HG03280 (cell line): ENCODE measurements around the gene NR2F2.

Experiments used
- ATAC-seq: cut with Tn5 transposase; IDR thresholded peaks from one replicate; pipeline ENCODE4 v1.9.1; 2021; ENCODE audit warnings: mild to moderate bottlenecking, moderate library complexity; ENCODE audit not compliant: unreplicated experiment

The NR2F2 gene

GRCh38 chr15:96331144-96331944 lies 844 bp downstream of the NR2F2 start:
- ATAC-seq = no peak

DNA sequence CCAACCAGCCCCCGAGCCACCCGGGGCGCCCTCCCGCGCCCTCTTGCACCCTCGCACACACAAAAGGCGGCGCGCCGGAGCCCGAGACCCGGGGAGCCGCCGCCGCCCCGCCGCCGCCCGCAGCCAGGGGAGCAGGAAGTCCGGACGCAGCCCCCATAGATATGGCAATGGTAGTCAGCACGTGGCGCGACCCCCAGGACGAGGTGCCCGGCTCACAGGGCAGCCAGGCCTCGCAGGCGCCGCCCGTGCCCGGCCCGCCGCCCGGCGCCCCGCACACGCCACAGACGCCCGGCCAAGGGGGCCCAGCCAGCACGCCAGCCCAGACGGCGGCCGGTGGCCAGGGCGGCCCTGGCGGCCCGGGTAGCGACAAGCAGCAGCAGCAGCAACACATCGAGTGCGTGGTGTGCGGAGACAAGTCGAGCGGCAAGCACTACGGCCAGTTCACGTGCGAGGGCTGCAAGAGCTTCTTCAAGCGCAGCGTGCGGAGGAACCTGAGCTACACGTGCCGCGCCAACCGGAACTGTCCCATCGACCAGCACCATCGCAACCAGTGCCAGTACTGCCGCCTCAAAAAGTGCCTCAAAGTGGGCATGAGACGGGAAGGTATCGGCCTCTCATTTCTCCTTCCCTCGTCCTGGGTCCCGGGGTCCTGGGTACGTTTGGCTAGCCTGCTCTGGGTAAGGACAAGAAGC lies 1.6 kb downstream of the NR2F2 start:
- no peak for ATAC-seq

- no peak for ATAC-seq
Observed at GRCh38 chr15:96332637-96333121, 2.2 kb downstream of the NR2F2 start.

DNA sequence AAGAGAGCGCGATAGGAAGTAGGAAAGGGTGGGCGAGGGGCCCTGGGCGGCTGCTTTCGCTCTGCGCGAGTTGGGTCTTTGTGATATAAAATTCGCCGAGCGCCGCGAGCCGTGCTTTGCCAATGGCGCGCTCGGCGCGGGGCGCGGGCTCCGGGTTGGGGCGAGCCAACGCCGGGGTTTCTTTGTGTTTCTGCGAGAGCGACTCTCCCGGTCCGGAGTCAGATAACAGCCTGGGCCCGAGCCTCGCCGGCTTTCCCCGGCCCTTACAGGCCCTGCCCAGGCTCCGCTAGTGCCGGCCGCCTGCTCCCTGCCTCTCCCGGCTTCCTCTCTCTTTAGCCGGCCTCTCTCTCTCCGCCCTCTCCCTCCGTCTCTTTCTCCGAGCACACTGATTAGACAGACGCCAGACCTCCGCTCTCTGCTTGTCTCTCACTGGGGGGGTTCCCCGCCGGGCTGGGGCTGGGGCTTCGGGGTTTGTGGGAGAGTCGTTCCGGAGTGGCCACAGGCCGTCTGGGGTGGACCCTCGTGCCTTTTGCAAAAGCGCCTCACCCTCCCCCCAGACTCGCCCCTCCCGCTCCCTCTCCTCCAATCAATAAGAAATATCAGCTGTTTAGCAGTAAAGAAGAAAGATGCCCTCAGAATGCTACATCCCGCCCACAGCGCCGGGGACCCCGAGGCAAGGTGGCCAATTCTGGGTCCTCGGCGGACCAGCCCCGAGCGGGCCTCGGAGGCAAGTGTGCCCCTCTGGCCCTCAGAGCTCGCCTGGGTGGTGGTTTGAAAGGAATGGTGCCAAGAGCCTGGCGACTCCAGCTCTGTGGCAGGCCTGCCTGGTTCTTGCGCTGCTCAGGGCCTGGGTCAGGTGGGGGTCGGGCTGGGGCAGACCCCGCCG lies 2.9 kb downstream of the NR2F2 start:
- ATAC-seq = no peak

DNA sequence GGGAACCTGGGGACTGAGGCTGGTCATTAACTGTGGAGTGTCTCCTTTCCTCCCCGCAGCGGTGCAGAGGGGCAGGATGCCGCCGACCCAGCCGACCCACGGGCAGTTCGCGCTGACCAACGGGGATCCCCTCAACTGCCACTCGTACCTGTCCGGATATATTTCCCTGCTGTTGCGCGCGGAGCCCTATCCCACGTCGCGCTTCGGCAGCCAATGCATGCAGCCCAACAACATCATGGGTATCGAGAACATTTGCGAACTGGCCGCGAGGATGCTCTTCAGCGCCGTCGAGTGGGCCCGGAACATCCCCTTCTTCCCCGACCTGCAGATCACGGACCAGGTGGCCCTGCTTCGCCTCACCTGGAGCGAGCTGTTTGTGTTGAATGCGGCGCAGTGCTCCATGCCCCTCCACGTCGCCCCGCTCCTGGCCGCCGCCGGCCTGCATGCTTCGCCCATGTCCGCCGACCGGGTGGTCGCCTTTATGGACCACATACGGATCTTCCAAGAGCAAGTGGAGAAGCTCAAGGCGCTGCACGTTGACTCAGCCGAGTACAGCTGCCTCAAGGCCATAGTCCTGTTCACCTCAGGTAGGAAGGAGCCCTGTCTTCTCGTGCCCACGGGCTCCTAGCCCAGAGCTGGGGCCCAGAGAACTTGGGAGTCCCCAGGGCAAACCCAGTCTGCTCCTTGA lies 3.7 kb downstream of the NR2F2 start:
- no peak for ATAC-seq

DNA sequence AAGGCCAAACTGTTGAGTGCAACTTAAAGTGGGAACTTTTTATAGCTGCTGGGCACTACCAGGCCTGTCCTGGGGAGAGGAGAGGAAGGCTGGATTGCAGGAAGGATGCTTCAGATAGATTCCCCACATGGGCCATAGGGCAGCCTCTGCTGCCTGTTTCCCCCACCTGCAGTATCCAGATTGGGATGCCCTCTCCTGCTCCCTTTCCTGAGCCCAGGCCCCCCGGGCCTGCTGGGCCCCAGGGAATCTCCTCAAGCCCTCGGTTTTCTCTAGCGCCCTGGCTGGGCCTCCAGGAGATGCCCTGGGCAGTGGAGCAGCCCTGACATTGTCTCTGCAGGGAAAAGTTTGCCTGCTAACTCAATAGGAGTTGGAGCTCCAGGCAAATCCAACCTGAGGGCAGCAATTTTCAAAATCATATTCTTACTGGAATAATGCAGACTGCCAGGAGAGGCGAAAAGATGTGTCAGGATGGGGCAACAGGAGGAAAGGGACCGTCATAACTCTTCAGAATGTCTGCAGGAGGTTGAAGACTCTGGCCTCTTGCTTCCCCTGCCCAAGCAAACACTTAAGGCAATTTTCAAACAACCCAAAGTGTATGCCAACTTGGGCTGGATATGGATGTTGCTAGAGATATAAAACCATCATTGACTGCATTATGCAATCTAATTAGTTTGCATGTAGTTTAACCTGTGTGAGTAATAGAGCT lies 4.4 kb downstream of the NR2F2 start:
- no peak for ATAC-seq

DNA sequence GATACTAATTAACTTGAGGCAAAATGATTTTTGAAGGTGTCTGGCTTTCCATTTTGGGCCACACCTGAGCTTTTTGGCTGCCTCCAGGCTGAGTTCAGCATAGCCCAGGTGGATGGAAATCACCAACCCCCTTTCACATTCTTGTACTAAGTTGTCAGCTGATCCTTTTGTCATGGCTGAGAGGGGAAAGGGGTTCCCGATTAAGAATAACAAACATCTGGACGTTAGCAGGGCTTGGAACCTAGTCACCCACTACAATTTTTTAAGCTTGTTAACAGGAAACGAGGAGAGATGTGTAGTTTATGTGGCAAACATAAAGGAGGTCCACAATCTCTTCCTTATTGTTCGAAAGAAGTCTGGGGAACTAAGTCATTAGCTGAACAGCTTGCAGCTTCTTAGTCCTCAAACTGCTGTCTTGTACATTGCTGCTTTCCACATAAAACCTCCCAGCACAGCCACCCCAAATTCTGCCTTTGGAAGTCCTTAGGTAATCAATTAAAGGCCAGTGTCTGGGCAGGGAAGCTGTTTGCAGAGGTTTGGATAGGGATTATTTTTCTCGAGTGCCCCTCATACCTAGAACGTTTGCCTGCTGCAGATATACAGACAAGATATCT lies 5.0 kb downstream of the NR2F2 start:
- ATAC-seq = no peak

DNA sequence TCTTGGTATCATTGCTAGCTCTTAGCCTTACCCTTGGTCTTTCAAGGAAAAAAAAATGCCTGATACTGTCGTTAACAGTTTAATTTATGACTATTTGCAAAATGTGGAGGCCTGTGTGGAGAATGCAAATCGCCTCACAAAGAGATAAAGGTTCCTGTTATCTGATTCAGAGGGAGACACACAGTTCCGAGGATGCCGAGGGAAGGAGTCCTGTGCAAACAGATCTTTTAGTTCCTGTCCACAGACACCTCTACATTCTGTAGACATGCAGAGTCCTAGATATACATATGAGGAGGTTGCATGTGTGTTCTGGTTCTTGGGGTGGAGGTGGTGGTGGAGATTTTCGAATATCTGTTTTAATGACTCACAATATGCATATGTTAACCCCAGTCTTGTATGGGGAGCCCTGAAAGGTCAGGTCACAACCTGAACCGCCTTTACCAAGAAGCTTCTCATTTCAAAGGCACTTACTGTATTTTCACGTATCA lies 5.7 kb downstream of the NR2F2 start:
- no peak for ATAC-seq

DNA sequence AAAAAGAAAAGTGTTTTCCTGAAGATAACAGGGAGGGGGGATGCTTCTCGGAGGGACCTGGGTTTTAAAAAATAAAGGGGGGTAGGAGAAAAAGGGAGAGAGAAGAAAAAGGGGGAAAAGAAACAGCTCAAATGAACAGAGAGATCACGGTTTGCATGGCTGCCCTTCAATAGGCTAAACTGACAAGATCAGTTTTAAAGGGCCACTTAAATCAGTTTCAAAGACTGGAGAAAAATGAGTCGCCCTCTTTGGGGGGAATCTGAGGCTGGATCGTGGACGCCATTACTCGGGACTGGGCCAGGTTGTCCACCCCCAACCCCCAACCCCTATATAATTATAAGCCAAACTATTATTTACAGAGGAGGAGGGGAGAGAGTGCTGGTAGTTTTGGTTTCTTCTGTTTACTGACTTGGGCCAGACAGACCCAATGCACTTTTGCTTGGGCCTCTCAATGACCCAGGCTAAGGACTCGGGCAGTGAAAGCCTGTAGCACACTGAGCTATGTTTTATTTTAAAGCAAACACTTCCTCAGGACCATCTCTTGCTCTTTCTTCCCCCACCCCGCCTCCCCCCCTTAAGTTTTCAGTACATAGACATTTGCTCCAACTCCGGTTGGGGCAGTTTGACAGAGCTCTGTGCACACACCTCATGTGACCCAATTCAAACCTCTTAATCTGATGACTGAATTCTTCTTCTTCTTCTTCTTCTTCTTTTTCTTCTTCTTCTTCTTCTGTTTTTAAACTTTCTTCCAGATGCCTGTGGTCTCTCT lies 6.3 kb downstream of the NR2F2 start:
- no peak for ATAC-seq

- ATAC-seq = no peak
Observed at GRCh38 chr15:96337365-96338023, 7.0 kb downstream of the NR2F2 start.

- ATAC-seq = no peak
Observed at GRCh38 chr15:96338074-96338765, 7.7 kb downstream of the NR2F2 start.

DNA sequence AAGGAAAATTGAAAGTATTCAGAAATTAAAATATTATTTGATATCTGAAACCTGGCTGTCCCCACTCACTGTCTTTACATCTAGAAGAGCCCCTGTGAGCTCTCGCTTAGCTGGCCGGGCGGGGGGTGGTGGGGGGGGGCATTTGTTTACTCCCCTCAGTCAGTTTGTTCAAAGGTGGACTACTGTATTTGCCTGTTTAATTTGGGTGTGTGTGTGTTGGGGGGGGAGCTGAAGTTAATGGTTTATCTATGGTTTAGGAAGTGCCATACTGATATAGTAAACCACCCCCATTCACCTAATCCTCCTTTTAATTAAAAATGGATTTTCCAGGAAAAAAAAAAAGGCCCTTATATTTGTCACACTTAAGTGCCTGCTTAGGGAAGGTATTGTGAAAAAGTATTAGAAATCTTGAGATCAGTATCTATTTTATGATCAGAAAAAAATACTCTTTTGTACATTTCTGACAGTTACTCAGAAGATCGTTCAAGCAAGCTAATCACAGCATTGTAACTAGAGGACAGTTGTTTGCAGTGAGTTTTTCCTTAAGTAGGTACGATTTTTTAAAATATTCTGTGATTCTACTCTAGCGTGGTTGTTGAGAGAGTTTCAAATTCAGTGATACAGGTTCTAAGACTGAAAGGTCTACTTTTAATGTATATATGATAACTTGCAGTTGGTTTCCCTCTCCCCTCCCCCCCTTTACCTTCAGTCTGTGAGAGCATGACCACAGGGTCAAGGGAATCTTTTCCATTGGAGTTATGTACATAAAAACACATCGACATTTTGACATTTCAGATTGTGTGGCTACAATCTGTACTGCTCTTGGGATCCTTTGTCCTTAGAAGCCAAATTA lies 8.5 kb downstream of the NR2F2 start:
- ATAC-seq = no peak

DNA sequence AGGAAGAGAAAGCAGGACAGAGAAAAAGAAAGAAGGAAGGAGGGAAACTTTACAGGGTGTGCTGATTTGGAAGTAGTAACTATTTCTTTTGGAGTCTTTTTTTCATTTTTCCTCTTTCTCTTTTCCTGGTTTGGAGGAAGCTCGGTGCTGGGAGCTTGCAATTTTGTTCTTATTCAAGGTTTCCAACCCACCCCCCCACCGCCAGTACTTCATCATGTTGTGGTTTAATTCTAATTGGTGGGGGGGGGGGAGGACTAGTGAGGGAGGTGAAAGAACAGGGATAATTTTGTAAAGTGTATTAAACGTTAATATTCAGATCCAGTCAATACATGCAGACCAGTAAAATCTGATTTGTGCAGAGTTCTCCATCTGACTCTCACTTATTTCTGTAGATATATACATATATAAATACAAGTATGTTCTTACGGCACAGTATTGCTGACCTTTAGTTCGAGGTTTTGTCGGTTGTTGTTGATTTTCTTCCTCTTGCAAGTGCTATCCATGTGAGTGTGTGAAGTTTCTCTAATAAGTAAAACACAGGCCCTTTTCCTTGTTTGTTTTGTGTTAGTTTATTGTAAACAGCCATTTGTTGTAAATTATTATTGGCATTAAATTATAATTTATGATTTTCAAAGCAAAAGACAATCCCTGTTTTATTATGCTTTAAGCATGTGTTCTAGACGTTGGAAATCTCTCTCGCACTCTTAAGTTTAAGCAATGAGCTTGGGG lies 9.3 kb downstream of the NR2F2 start:
- ATAC-seq = no peak

- ATAC-seq = no peak
Observed at GRCh38 chr15:96340348-96340597, 9.8 kb downstream of the NR2F2 start.

GRCh38 chr15:96340598-96341512 lies 10.4 kb downstream of the NR2F2 start:
- no peak for ATAC-seq
